Right cardiac atrium (tissue), 5 donors: ENCODE measurements around the gene CLEC12A. TPM values are rescaled to one million over a fixed set of nuclear protein-coding genes. Genes with fewer than 3 reads are reported as not detected.

ENCODE experiments used
- ATAC-seq, 2 donors: fragments of 200-7000 bp; cut with Tn5 transposase; one replicate each; pipeline versions ENCODE4 v1.8.0 to v1.9.1; 2020; ENCODE audit warnings: moderate library complexity in 2 of 2, mild to moderate bottlenecking in 1 of 2
- DNase-seq, 3 donors: peaks; one replicate each; pipeline ENCODE4 v3.0.0-alpha.2; 2020
- H3K27ac ChIP-seq: one replicate; pipeline ENCODE4 v1.5.1; 2013; ENCODE audit warnings: mild to moderate bottlenecking, low read length, control low read depth, moderate library complexity
- H3K27me3 ChIP-seq: one replicate; pipeline ENCODE4 v1.6.1; 2013; ENCODE audit not compliant: control insufficient read depth, insufficient read depth
- H3K4me1 ChIP-seq: one replicate; pipeline ENCODE4 v1.6.1; 2013; ENCODE audit warnings: low read length; ENCODE audit not compliant: control insufficient read depth, insufficient read depth
- H3K4me3 ChIP-seq: one replicate; pipeline ENCODE4 v1.5.1; 2013; ENCODE audit warnings: low read length, control low read depth
- H3K9me3 ChIP-seq: one replicate; pipeline ENCODE4 v1.6.1; 2013; ENCODE audit warnings: low read length; ENCODE audit not compliant: control insufficient read depth
- WGBS: extraction: QIAGEN DNeasy Blood & Tissue Kit; methylation state at CpG from one replicate; pipeline ENCODE4 v1.1.7; 2013; 5-methylcytosine and 5-hydroxymethylcytosine counted together
- intact Hi-C, 4 donors: fragments of 100-400 bp; cut with DNase I; formaldehyde crosslinking; loops; one replicate each; pipeline versions ENCODE4 v1.11.0 to v1.14.0; 2022 to 2023
- long read RNA-seq, 4 donors: library from polyadenylated mRNA; unstranded; transcript quantifications; one replicate each; pipeline ENCODE4 v2.0.0, GENCODE V29; 2020 to 2021
- polyA plus RNA-seq: library from polyadenylated mRNA; stranded (reverse); fragments of 200-250 nt; gene quantifications from one replicate; pipeline ENCODE4 v1.2.3, GENCODE V29; 2013
- total RNA-seq, 4 donors: library from RNA; stranded (reverse); fragmentation: NEBNext Ultra II Directional; extraction: Animal tissue kit (Norgen Biotek cat#: 25700); gene quantifications; one replicate each; pipeline ENCODE4 v1.2.1, GENCODE V29; 2021
- donor health status: healthy with polysubstance abuse.
- donor health status: DM: no; HTN: yes; CAD: no.
- donor health status: DM: no; HTN: no; CAD: no.
- donor health status: DM: no; HTN: yes; CAD: no; lungs with severe emphysema.
- donor health status: DM: yes; HTN: yes; CAD: no.

The CLEC12A gene
- total RNA-seq: 10 to 100 TPM in 1 of 4 donors, 1 to 10 TPM in 3; 1.4 to 15.9 (median 2.3) TPM
- polyA plus RNA-seq: 0.38 TPM
- long read RNA-seq, donor 1, partial matches to known transcripts: 2 of 2 reads
- long read RNA-seq, donor 1, other reads (novel, unspliced or antisense): 0 of 2 reads
- long read RNA-seq, donor 2, partial matches to known transcripts: 0 of 1 reads
- long read RNA-seq, donor 2, other reads (novel, unspliced or antisense): 1 of 1 reads
- long read RNA-seq, donor 3: 0 reads
- long read RNA-seq, donor 4, partial matches to known transcripts: 0 of 1 reads
- long read RNA-seq, donor 4, other reads (novel, unspliced or antisense): 0 of 1 reads

GRCh38 chr12:9971181-9971580 is at the start of gene CLEC12A:
TSS of gene CLEC12A (plus strand) at chr12:9971409. CDS start at chr12:9971597, 188 bp downstream.
- ATAC-seq (no peak), DNase-seq (no peak)
- H3K4me1 ChIP-seq: no peaks in the 10 kb centered on the region
- H3K4me3 ChIP-seq: no peak within 1 kb of the TSS
- H3K9me3 ChIP-seq: no peaks in the 10 kb centered on the region
- H3K27ac ChIP-seq: no peak within 1 kb of the TSS
- 71% methylated on average over 1 of the region's 1 CpG for WGBS
- intact Hi-C loops: no loop called here
- H3K27me3 ChIP-seq: no peaks in the 10 kb centered on the region

GRCh38 chr12:9922429-9922828 is 48.8 kb upstream of the CLEC12A start:
- Histone ChIP-seq H3K4me1 (no peaks in the 10 kb centered on the region), H3K27me3 (no peaks in the 10 kb centered on the region), H3K4me3 (no peak overlapping the region), H3K27ac (no peak overlapping the region), H3K9me3 (no peaks in the 10 kb centered on the region)
- ATAC-seq: no peak
- 95% methylated on average over 1 of the region's 1 CpG for WGBS
- no peak for DNase-seq
- intact Hi-C loops: loop anchor here in 1 of 4 donors (10.0 kb wide), 2 partner anchors 108 to 178 kb away; no protein-coding TSS in a partner anchor

GRCh38 chr12:9925705-9926393 is 45.4 kb upstream of the CLEC12A start:
- DNase-seq (no peak), ATAC-seq (peak; percentile 48 to 52)
- H3K4me1 ChIP-seq: no peaks in the 10 kb centered on the region
- H3K27ac ChIP-seq: no peak overlapping the region
- intact Hi-C loops: loop anchor here (5.0 to 10.0 kb wide), 5 partner anchors 111 to 181 kb away; no protein-coding TSS in a partner anchor
- 13% methylated on average over 5 of the region's 5 CpGs for WGBS
- H3K9me3 ChIP-seq: no peaks in the 10 kb centered on the region
- H3K27me3 ChIP-seq: no peaks in the 10 kb centered on the region
- H3K4me3 ChIP-seq: peak overlapping the region; percentile 22

DNA sequence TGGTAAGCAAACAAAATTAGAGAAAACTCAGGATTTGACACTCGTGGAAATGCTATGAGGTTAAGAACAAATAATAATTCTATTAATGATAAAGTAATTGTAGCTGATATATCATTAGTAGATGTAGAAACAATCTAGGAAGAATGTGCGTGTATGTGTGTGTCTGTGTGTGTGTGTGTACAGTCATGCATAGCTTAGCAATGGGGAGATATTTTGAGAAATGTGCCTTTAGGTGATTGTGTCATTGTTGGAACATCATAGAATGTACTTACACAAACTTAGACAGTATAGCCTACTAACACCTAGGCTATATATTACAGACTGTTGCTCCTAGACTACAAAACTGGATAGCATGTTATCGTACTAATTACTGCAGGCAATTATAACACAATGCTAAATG is 44.3 kb upstream of the CLEC12A start:
- Histone ChIP-seq H3K4me1 (no peaks in the 10 kb centered on the region), H3K27me3 (no peaks in the 10 kb centered on the region), H3K27ac (no peak overlapping the region), H3K4me3 (no peak overlapping the region), H3K9me3 (no peaks in the 10 kb centered on the region)
- 92% methylated on average over 3 of the region's 3 CpGs for WGBS
- ATAC-seq (no peak), DNase-seq (no peak)
- intact Hi-C loops: loop anchor here (5.0 to 10.0 kb wide), 5 partner anchors 112 to 182 kb away; no protein-coding TSS in a partner anchor

GRCh38 chr12:9928607-9929006 is 42.6 kb upstream of the CLEC12A start:
- Histone ChIP-seq H3K4me3 (no peak overlapping the region), H3K4me1 (no peaks in the 10 kb centered on the region), H3K9me3 (no peaks in the 10 kb centered on the region), H3K27ac (no peak overlapping the region), H3K27me3 (no peaks in the 10 kb centered on the region)
- no peak for ATAC-seq
- intact Hi-C loops: loop anchor here (5.0 to 10.0 kb wide), 5 partner anchors 114 to 184 kb away; no protein-coding TSS in a partner anchor
- 89% methylated on average over 3 of the region's 3 CpGs for WGBS
- DNase-seq: no peak

DNA sequence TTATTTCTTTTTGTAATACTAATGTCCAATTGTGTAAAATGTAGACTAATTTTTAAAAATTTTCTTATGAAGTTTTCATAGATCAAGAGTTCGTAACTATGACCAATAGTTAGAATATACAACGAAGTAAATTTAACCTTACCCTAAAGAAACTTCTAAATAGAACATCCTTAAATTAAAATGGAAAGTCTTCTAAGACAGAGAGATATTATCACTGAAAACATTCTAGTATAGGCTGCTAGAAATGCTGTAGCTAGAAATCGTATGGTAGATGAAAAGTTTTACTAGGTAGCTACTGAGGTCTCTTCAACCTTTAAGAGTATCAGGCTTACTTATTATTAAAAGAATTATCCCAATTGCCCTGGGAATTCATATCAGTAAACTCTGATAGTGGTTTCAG is 40.0 kb upstream of the CLEC12A start:
- 63% methylated on average over 3 of the region's 3 CpGs for WGBS
- H3K27ac ChIP-seq: no peak overlapping the region
- no peaks in the 10 kb centered on the region for H3K27me3 ChIP-seq
- intact Hi-C loops: no loop called here
- H3K4me3 ChIP-seq: no peak overlapping the region
- H3K4me1 ChIP-seq: no peaks in the 10 kb centered on the region
- ATAC-seq (no peak), DNase-seq (no peak)
- H3K9me3 ChIP-seq: no peaks in the 10 kb centered on the region

DNA sequence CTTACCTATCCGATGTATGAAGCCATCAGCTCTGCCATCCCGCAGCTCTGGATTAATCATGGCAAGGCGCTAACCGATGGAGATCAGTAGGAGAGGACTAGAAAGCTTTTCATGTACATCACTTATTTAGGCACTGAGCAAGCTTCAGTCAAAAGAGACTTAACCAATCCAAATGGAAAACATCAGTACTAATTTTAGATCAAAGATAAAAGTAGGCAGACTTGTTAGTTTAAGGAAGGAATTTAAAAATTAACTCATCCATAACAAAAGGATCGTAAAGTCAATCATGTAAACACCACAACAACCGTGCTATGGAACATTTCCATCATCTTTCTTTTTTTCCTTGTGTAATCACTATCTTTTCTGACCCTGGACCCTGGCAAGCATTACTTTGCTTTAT is 38.9 kb upstream of the CLEC12A start, which contains the start of gene CLEC2A:
Gene CLEC2A, minus strand, starts transcription at position 101 of the 400 bp plus-strand sequence. Its CDS starts 41 bp downstream, at position 60.
- intact Hi-C loops: no loop called here
- DNase-seq: no peak
- 81% methylated on average over 6 of the region's 6 CpGs for WGBS
- Histone ChIP-seq H3K4me1 (no peaks in the 10 kb centered on the region), H3K27me3 (no peaks in the 10 kb centered on the region), H3K27ac (no peak within 1 kb of the TSS), H3K4me3 (no peak within 1 kb of the TSS), H3K9me3 (no peaks in the 10 kb centered on the region)
- no peak for ATAC-seq

GRCh38 chr12:9933958-9934357 is 37.3 kb upstream of the CLEC12A start:
- no peak for DNase-seq
- Histone ChIP-seq H3K9me3 (no peaks in the 10 kb centered on the region), H3K27me3 (no peaks in the 10 kb centered on the region), H3K4me1 (no peaks in the 10 kb centered on the region), H3K27ac (no peak overlapping the region), H3K4me3 (no peak overlapping the region)
- WGBS: 76% methylated on average over 2 of the region's 2 CpGs
- no peak for ATAC-seq
- intact Hi-C loops: no loop called here

GRCh38 chr12:9935026-9935425 is 36.2 kb upstream of the CLEC12A start:
- WGBS: 92% methylated on average over 2 of the region's 2 CpGs
- Histone ChIP-seq H3K27ac (no peak overlapping the region), H3K27me3 (no peaks in the 10 kb centered on the region), H3K4me1 (no peaks in the 10 kb centered on the region), H3K4me3 (no peak overlapping the region), H3K9me3 (no peaks in the 10 kb centered on the region)
- ATAC-seq: no peak
- DNase-seq: no peak
- intact Hi-C loops: no loop called here

DNA sequence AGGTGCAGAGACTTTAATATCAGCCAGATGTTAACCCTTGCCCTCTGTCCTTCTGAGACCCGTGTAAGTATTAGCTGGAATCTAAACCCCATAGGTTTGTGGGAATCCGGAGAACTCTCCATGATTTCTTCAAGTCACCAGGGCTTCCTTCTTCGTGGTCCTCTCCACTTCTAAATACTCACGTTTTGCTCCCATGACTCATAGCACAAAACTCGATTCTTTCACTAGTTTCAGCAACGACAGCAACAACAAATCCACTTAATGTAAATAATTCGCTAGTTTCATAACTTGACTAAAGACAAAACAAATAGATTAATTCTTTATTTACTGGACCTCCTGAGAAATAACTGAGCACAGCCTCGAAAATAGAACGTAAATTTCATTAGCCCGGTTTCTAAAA is 34.6 kb upstream of the CLEC12A start:
- H3K4me1 ChIP-seq: no peaks in the 10 kb centered on the region
- ATAC-seq (no peak), DNase-seq (no peak)
- 76% methylated on average over 10 of the region's 10 CpGs for WGBS
- no peak overlapping the region for H3K4me3 ChIP-seq
- no peak overlapping the region for H3K27ac ChIP-seq
- intact Hi-C loops: no loop called here
- no peaks in the 10 kb centered on the region for H3K9me3 ChIP-seq
- H3K27me3 ChIP-seq: no peaks in the 10 kb centered on the region

DNA sequence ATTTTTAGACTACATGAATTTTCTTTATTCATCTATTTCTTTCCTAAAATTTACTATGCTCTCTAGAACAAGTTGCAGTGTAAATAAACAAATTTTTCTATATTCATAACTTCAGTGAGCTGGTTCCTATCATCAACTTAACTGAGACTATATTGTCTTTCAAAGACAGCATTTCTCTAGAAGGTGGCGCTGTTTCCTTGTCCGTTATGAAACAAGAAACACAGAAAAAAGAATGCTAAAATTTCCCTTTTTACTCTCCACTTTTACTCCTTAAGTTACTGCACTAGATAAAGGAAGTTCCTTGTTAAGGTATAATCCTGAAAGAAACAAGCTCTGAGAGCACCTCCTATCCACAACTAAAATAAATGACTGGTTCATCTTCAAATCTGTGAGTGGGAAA is 30.8 kb upstream of the CLEC12A start:
- 29% methylated on average over 2 of the region's 2 CpGs for WGBS
- no peak for DNase-seq
- H3K27ac ChIP-seq: no peak overlapping the region
- H3K27me3 ChIP-seq: no peaks in the 10 kb centered on the region
- no peaks in the 10 kb centered on the region for H3K9me3 ChIP-seq
- no peaks in the 10 kb centered on the region for H3K4me1 ChIP-seq
- H3K4me3 ChIP-seq: no peak overlapping the region
- intact Hi-C loops: no loop called here
- ATAC-seq: no peak
